Skin epidermis (tissue), 12 donors: ENCODE measurements around the gene CCDC187.
"Not testable (repeated sequence)": the region's sequence is repeated elsewhere in the genome, so short reads cannot be mapped to it uniquely, and the experiment has no call there.

Source experiments
- H3K27ac ChIP-seq, 21 experiments: fragments of 200-600 bp; sonication (generic) in 11 of 21; one replicate each; pipeline ENCODE4 v1.5.0; 2020; ENCODE audit warnings: mild to moderate bottlenecking in 3 of 21, inconsistent platforms in 2 of 21, moderate library complexity in 2 of 21
- H3K4me3 ChIP-seq, 7 experiments: fragments of 200-600 bp; sonication (generic) in 2 of 7; one replicate each; pipeline ENCODE4 v1.5.0; 2020; ENCODE audit warnings: inconsistent platforms in 2 of 7, mild to moderate bottlenecking in 2 of 7, moderate library complexity in 1 of 7

Gene CCDC187

DNA sequence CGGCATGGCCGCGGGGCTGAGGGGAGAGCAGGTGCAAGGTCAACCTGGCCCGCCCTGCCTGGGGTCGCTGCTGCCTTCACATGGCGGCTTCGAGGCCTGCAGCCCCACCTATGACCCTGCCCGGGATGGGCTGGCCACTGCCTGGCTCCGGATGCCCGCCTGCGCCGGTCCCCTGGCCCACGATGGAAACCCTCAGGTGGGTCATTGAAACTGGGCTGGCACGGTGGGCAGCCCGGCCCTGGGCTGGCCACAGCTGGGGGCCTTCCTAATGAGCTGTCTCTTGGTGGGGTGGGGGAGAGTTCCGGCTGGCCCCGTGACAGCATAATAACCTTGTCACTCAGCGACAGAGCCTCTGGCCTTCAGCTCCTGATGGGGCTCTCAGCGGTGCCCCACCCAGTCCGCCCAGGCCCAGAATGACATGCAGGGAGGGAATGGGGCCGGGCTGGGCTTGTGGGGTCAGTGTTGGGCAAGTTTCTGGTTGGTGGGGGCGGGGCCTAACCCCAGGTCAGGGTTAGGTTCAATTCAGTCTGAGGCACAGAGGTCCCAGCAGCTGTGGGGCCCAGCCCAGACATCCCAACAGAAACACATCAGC, at the start of gene CCDC187:
CCDC187 (minus strand) TSS at position 270 of the 592 bp plus-strand sequence; CDS start at position 6, 264 bp downstream.
- no peak within 1 kb of the TSS for H3K27ac ChIP-seq
- H3K4me3 ChIP-seq, result no peak within 1 kb of the TSS

DNA sequence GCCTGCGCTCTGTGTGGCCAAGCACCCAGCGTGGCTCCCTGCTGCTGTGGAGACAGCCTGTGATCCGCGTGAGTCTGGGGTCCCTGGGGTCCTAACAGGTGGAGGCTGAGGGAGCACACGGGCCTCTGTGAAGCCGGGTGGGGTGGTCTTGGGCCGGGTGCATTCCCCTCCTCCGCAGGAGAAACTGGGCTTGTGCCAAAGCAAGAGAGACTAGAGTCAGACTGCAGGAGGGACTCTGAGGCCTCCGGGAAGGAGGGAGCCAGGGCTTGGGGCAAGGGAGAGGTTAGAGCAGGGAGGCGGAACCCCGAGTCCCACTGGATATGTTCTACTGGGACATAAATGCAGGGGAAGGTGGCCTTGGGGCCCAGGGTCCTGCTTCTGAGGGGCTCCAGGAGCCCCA, 49.2 kb upstream of the CCDC187 start:
- Histone ChIP-seq H3K4me3 (no peak overlapping the region), H3K27ac (no peak overlapping the region)

DNA sequence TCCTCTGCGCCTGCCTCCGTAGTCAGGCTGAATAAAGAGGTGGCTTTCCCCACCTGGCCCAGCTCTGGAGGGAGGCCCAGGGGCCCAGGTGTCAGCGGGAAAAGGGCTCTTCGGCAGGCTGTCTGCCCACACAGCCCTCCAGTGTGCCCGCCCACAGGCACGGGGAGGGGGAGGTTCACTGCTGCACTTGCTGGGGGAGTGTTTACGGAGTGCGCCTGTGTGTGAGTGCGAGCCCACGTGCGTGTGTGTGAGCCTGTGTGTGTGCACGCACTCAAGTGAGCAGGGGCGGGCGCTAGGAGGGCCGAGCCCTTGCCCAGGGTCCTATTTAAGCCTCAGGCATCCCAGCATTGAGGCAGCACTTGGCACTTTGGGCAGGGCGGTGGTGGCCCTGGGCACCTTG, 48.8 kb upstream of the CCDC187 start:
- Histone ChIP-seq H3K4me3 (no peak overlapping the region), H3K27ac (no peak overlapping the region)

DNA sequence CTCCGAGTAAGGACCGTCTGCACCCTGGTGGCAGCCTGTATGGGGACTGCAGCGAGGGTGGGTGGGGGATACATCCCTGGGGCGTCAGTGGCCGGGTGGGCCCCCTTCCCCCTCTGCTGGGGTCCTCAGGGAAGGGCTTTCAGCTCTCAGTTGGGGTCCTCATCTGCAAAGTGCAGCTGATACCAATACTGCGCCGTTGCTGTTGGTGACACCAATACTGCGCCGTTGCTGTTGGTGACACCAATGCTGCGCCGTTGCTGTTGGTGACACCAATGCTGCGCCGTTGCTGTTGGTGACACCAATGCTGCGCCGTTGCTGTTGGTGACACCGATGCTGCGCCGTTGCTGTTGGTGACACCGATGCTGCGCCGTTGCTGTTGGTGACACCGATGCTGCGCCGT, 48.0 kb upstream of the CCDC187 start:
- peak overlapping the region in 1 of 21 experiments; percentile 10 for H3K27ac ChIP-seq
- H3K4me3 ChIP-seq, result not testable (repeated sequence)

DNA sequence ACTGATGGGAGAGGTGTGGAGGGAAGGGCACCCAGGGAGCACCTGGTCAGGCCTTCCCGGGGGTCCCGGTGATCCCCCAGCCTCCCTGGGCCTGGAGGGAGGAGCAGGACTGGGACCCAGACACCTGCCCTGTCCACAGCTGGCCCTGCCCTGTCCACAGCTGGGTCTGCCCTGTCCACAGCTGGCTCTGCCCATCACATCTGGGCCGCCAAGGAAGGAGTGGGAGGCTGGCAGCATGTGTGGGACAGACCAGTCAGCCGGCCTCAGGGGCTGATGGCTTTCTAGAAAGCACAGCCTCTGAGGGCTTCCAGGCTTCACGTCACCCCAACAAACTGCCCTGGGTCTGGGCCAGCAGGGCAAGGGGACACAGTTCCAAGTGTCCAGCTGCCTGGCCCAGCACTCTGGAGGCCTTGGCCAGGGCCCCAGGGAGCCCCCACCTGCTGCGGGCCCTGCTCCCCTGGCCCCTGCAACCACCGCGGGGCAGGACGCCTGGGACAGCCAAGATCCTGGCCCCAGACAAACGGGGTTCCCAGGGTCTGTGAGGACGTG, 47.4 kb upstream of the CCDC187 start:
- Histone ChIP-seq H3K4me3 (no peak overlapping the region), H3K27ac (peak overlapping the region in 1 of 21 experiments; percentile 10)

DNA sequence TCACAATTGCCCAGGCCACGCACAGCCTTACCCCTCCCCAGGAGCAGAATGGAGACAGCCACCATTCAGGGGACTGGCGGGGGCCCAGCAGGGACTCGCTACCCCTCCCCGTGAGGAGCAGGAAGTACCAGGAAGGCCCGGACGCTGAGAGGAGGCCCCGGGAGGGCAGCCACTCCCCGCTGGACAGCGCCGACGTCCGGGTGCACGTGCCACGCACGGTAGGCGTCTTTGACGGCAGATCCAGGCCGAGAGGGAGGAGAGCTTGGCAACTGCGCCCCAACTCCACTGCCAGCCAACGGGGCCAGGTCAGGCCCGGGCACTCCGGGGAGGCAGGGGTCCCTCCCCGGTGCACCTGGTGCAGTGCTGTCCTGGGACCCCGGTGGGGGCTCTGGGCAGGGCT, 45.7 kb upstream of the CCDC187 start:
- no peak overlapping the region for H3K27ac ChIP-seq
- H3K4me3 ChIP-seq, result no peak overlapping the region

DNA sequence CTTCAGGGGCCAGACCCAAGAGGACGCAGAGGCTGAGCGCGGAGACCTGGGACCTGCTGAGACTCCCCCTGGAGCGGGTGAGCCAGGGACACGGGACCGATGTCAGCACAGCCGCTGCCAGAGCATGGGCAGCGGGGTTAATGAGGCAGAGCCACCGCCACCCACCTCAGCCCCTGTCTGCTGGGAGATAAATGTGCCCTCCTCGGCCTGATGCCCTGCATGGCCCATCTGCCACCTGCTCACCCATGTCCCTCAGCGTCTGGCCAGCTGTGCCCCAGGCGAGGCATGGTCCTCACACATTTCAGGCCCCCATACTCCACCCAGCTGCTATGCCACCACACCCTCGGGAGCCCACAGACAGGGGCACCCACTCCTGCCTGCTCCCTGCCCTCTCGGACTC, 44.8 kb upstream of the CCDC187 start:
- Histone ChIP-seq H3K27ac (no peak overlapping the region), H3K4me3 (no peak overlapping the region)

DNA sequence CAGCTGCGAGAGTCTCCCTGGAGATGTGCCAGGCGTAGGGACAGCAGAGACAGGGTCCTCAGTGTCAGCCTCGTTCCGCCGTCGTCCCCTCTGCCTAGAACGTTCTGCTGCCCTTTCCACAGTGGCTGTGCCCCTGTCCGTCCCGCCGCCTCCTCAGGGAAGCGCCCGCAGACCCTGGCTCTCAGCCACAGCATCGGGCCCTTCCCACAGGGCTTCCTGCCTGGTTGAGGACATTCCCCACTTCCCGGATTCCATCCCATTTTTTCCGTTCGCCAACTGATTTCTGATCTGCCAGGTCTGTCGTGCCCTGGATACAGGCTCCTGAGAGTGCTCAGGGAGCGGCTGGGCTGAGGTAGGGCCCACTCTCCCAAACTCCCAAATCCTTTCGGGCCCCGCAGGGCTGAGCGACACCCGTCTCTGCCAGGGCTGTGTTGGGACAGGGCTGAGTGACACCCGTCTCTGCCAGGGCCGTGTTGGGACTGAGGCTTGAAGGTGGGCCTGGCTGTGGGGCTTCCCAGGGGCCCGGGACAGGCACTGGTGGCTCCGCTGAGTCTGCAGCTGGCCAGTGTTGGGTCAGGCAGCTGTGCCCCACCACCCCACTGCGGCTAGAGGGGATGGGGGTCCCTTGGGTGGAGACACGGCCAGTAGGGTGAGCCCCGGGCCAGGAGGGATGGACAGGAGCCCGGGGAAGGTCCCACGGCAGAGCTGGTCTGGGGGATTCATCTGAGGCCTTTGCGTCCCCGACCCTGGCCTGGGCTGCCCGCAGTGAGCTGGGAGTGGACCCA, 43.8 kb upstream of the CCDC187 start:
- H3K27ac ChIP-seq, result no peak overlapping the region
- H3K4me3 ChIP-seq, result no peak overlapping the region

DNA sequence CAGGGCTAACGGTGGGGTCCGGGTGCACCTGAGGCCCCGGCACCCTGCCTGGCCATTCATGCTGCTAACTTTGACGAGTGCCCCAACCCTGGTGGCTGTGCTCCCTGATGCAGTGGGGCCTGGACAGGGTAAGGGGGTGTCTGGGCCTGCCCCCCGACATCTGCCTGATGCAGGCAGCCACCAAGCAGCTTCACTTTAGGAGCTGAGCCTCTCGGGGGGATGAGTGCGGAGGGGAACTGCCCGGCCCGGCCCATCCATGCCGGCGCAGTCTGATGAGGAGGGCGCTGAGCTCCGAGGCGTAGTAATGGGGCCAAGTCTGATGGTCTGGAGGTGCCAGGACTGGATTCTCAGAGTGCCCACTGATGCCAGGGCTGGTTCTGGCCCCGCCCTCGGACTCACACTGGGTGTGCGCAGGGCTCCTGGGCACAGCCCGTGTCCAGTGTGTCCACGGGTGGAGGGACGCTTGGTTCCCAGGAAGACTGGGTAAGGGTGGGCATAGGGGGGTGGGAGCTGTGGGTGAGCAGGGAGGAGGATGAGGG, 43.1 kb upstream of the CCDC187 start:
- Histone ChIP-seq H3K4me3 (no peak overlapping the region), H3K27ac (no peak overlapping the region)

DNA sequence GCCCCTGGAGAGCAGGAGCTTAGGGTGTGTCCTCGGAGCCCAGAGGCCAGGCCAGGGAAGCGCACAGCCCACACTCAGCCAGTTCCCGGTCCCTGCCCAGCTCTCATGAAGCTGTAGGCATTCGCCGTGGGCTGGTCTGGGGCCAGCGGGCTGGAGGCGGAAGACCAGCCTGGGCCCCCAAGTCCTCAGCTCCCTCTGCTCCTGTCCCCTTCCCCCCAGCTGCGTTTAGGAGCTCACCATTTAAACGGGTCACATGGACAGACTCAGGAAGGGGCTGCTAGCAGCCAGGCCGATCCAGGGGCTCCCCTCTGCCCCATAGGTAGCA, 42.2 kb upstream of the CCDC187 start:
- Histone ChIP-seq H3K4me3 (no peak overlapping the region), H3K27ac (peak overlapping the region in 5 of 21 experiments; percentile 17 to 58 (median 43))

DNA sequence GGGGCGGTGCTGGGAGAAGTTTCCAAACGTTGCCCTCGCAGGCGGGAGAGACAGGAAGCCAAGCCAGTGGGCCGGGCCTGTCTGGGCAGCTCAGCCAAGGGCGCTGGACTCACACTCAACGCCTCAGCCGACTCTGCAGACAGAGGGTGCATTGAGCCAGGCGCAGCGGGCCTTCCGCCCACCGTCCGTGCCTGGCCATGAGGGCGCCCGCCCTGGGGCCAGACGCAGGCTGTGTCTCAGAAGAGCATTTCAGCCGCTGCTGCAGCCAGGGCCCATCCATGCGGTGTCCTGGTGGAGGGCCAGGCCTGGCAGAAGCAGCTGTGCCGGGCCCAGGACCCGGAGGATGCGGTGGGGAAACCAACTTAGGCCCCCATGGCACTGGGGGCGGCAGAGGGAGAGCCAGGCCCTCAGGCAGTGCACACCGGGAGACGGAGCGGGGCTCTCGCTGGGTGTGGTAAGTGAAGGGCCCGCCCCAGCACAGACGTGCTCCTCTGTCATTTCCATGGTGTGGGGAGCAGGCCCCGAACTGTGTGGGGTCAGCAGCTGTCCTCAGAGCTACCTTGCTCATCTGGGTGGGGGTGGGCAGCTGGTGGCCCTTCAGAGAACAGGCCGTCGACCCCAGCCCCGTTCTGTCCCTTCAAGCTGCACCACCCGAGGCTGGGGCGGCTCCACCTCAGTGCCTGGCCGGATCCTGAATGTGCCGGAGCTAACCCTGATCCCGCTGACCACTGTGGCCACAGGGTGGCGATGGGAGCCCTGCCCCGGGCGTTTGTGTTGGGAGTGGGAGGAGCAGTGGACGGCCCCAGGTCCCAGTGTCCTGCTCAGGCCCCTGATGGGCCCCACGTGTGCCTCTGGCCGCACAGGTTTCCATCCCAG, 41.6 kb upstream of the CCDC187 start:
- H3K4me3 ChIP-seq, result peak overlapping the region in 2 of 7 experiments; percentile 2 to 16
- peak overlapping the region in 9 of 21 experiments; percentile 17 to 58 (median 45) for H3K27ac ChIP-seq

DNA sequence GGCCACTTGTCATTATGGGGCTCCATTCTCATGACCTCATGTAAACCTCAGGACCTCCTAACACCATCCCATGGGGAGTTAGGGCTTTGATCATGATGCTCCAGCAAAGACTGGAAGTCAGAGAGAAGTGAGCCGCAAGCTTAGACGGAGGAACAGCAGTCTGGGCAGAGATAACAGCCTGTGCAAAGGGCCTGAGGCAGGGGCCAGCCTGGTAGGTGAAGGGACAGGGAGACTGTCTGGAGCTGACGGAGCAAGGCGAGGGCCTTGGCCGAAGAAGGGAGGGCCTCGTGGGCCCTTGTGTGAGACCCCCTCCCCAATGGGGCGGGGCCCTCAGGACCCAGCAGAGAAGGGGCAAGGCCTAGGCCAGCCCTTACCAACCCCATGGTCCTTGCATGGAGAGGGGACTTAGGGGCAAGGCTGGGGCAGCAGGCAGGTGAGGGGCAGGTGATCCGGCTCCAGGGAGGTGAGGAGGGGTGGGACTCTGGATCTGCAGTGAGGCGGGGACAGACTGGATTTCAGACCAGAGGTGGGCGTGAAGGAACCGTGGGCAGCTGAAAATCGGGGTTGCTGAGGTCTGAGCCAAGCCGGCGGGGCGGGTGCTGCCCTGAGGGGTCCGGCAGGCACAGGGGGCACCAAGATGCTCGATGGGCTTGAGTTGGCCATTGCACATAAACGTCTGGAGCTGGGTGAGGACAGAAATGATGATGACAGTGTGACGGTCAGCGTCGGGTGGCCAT, 40.8 kb upstream of the CCDC187 start:
- Histone ChIP-seq H3K27ac (peak overlapping the region in 3 of 21 experiments; percentile 28 to 57 (median 45)), H3K4me3 (no peak overlapping the region)

DNA sequence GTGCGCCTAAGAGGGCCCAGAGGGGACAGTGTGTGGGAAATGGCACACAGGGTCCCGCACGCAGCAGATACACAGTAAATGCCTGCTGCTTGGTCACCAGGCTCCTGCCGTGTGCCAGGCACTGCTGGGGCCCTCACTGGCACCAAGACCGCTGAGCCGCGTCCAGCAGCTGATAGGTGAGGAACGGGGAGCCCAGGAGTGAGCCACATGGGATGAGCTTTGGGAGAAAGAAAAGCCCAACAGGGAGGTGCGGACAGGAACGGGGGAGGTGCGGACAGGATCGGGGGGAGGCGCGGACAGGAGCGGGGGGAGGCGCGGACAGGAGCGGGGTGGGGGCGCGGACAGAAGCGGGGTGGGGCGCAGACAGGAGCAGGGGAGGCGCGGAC, 40.0 kb upstream of the CCDC187 start:
- Histone ChIP-seq H3K4me3 (no peak overlapping the region), H3K27ac (no peak overlapping the region)

DNA sequence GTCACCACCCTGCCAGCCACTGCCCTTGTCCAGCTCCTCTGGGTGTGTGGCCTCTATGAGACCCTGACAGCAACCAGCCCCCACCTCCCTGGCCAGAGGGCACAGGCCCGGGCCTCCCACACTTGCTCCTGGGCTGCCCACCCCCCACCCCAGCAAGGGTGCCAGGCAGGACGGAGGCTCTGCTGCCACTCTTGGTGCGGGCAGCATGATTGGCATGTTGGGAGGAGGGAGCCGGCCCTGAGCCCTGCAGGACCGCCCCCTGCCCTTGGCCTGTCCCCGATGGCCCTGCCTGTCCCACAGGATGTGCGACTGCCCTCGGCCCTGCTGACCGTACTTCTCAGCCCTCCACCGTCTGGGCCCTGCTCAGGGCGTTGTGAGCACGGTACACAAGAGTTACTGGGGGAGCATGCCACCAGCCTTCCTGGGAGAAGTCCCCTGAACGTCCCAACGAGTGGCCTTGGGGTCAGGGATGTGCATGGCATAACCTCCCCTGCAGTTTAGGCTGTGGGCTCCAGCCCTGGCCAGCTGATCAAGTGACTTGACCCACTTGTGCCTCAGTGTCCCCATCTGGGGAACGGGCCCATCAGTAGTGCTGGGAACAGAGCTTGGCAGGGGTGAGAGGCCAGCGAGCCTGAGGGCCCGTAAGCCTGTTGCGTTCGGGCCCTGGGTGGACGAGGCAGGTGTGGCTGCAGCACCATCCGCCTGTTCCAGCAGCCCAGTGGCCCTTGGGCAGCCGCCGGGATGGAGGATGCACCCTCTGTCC, 39.4 kb upstream of the CCDC187 start:
- Histone ChIP-seq H3K27ac (peak overlapping the region in 2 of 21 experiments; percentile 17 to 29), H3K4me3 (peak overlapping the region in 1 of 7 experiments; percentile 42)

DNA sequence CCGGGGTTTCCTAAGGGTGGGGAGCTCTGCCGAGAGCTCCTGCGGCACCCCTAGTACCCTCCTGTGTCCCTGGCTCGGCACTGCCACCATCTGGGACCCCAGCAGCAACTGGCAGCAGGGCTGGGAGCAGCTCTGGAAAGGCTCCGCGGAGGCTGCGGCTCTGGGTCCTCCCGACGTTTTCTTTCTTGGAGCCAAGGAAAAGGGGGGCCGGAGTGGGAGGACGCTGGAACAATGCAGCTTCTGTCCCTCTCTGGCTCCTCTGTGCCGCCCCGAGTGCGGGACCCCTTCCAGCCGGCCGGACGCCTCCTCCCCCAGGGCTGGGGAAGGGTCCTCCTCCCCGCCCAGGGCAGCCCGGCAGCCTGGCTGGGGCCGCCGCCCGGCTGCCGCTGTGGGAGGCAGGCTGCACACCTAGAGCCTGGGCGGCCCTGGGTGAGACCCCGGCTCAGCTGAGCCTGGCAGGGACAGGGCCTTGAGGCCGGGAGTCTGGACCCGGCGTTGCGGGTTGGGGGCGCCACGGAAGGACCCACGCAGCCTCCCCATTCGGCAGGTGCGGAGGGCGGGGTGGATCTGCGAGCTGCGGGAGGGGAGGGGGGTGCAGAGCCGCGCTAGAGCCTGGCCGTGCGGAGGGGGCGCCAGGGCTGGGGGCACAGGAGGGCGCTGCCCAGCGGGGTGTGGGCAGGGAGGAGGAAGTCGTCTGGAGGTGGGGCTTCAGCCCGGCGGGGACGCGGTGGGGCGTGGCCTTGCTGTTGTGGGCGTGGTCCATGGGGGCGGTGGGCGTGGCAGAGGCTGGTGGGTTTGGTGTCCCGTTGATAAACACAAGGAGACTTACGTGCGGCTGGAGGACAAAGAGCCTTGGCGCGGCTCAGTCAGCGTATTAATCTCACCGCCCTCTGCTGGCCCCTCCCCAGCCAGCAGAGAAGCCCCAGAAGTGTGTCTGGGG, 38.6 kb upstream of the CCDC187 start:
- H3K4me3 ChIP-seq, result peak overlapping the region; percentile 0 to 42 (median 17)
- H3K27ac ChIP-seq, result peak overlapping the region in 10 of 21 experiments; percentile 12 to 69 (median 48)

DNA sequence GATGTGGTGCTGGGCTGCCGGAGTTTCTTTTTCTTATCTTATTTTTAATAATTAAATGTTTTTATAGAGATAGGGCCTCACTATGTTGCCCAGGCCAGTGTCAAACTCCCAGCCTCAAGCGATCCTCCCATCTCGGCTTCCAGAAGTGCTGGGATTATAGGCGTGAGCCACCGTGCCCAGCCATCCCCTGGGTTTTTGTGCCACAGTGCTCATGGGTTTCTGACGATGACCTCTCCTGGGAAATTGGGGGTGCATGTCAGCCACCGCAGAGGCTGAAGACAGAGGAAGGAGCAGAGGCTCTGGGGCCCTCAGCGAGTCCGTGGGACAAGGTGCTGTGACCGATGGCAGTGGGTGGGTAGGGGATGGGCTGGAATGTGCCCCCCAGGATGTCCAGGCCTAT, 37.9 kb upstream of the CCDC187 start:
- peak overlapping the region in 2 of 21 experiments; percentile 44 to 66 for H3K27ac ChIP-seq
- no peak overlapping the region for H3K4me3 ChIP-seq

DNA sequence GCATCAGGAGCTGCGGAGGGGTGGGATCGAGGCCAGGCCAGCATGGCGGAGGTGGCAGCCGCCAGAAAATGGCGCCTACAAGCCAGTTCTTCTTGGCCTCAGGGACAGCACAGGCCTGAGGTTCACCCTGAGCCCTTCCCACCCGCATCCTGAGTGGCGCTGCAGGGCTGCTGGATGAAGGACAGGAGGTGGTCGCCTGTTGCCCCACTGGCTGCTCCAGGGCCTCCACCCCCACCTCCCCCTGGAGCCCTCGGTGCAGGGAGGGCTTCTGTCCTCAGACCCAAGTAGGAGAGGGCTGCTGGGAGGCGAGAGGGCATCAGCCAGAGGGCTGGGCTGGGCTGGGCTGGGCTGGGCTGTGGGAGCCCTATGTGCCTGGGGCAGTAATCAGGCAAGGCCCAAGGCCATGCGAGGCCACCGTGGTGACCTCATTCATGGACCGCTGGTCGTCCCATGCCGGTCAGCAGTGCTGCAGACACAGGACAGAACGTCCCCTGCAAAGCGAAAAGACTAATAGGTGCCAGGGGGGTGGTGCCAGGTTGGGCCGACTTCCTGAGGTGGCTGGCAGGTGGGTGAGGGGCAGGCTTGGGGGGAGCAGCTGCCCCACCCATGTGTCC, 37.3 kb upstream of the CCDC187 start:
- no peak overlapping the region for H3K4me3 ChIP-seq
- no peak overlapping the region for H3K27ac ChIP-seq
